HAP-1 (cell line): ENCODE results near the gene SACM1L.
"Not testable (repeated sequence)": the region's sequence is repeated elsewhere in the genome, so short reads cannot be mapped to it uniquely, and the experiment has no call there.

ENCODE experiments used
- DNase-seq, 2 experiments: peaks; one replicate each; pipeline ENCODE4 v3.0.0-alpha.2; 2016 to 2020; ENCODE audit warnings: low spot score in 2 of 2
- H3K27me3 ChIP-seq: fragments of 250-450 bp; sonication (Bioruptor Pico); 2 replicates; pipeline ENCODE4 v1.5.1; 2020; ENCODE audit warnings: low read depth, mild to moderate bottlenecking, moderate library complexity
- H3K36me3 ChIP-seq: fragments of 250-450 bp; sonication (Bioruptor Pico); replicated peaks from 2 replicates; pipeline ENCODE4 v1.5.1; 2020; ENCODE audit warnings: mild to moderate bottlenecking
- H3K4me1 ChIP-seq: fragments of 250-450 bp; sonication (Bioruptor Pico); 2 replicates; pipeline ENCODE4 v1.5.1; 2020; ENCODE audit warnings: mild to moderate bottlenecking
- H3K4me3 ChIP-seq: fragments of 250-450 bp; sonication (Bioruptor Pico); 2 replicates; pipeline ENCODE4 v1.5.1; 2020; ENCODE audit warnings: mild to moderate bottlenecking, moderate library complexity
- H3K9me3 ChIP-seq: fragments of 250-450 bp; sonication (Bioruptor Pico); 2 replicates; pipeline ENCODE4 v1.5.1; 2020; ENCODE audit warnings: mild to moderate bottlenecking, moderate library complexity
- in situ Hi-C: fragments of 300-500 bp; cut with MboI; formaldehyde crosslinking; loops from 3 replicates; pipeline ENCODE4 v1.14.3; 2020; ENCODE audit warnings: low sequenced_read_pairs, inconsistent platforms, mixed read lengths

SACM1L gene

DNA sequence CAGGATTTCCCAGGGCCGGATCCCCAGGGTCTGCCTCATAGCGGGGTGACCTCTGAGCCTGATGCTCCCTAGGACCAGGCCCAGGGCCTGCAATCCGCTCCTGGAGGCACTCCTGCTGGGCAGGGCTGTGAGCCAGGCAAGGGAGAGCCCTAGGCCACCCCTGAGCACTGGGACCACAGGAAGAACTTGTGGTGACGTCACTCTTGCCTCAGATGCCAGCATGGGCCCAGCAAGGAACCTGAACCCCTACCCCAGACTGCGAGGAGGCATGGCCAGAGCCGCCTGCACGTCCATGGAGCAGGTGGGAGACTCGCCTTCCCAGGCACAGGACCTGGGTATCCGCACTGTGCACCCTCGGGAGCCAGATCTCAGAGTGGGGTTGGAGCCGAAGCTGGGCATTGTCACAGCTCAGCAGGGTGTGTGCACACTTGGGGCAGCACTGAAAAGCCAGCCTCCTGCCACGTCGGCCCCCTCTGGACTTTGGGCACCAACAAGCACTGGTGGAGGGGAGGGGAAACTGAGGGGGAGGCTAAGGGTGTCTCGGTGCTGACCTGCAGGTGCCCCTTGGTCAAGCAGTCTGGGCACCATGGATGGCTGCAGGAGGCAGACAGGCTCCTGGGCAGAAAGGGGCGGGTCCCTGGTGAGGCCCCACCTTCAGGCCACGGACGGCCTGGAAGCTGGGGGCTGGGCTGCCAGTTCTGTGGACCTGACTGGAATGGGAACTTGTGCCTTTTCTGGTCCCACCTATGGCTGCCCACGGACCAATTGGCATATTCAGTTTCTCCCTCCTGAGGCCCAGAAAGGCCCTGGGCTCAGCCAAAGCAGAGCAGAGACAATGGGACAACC is 57.8 kb downstream of the SACM1L start:
- H3K9me3 ChIP-seq: no peaks in the 10 kb centered on the region
- peaks cover 4% of the 10 kb centered on the region for H3K4me1 ChIP-seq
- no peak overlapping the region for H3K4me3 ChIP-seq
- H3K36me3 ChIP-seq: peaks cover 15% of the 10 kb centered on the region
- no peak for DNase-seq
- no peaks in the 10 kb centered on the region for H3K27me3 ChIP-seq
- in situ Hi-C loops: no loop called here

DNA sequence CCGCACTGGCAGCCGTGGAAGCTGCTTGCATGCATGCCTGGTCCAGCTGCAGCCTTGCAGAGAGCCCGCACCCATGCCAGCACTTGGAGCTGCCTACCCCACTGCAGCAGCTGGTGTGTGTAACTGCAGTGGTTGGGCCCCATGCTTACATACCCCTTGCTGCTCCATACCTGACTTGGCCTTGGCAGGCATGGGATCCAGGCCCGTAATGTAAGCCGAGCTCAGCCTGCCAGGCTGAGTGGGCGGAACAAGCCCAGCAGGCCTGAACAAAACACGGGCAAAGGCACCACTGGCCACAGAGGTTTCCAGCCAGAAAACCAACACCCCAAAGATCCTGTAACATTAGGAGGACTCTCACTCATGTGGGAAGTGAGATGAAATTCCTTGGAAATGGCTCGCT is 58.9 kb downstream of the SACM1L start:
- no peaks in the 10 kb centered on the region for H3K4me1 ChIP-seq
- no peak for DNase-seq
- H3K9me3 ChIP-seq: no peaks in the 10 kb centered on the region
- H3K4me3 ChIP-seq: no peak overlapping the region
- H3K27me3 ChIP-seq: no peaks in the 10 kb centered on the region
- in situ Hi-C loops: no loop called here
- H3K36me3 ChIP-seq: peaks cover 15% of the 10 kb centered on the region

DNA sequence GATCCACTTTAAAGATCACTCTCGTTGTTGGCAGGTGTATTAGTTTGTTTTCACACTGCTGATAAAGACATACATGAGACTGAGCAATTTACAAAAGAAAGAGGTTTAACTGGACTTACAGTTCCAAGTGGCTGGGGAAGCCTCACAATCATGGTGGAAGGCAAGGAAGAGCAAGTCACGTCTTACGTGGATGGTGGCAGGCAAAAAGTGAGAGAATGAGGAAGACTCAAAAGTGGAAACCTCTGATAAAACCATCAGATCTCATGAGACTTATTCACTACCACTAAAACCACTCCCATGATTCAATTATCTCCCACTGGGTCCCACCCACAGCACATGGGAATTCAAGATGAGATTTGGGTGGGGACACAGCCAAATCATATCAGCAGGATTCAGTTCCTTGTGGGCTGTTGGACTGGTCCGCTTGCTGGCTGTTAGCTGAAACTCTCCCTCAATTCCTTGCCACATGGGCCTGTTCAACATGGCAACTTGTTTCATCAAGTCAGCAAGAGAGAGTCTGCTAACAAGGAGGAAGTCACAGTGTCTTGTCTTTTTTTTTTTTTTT is 59.9 kb downstream of the SACM1L start:
- H3K4me3 ChIP-seq, H3K27me3 ChIP-seq, H3K36me3 ChIP-seq, DNase-seq, in situ Hi-C loops, H3K4me1 ChIP-seq, H3K9me3 ChIP-seq: not testable (repeated sequence)

DNA sequence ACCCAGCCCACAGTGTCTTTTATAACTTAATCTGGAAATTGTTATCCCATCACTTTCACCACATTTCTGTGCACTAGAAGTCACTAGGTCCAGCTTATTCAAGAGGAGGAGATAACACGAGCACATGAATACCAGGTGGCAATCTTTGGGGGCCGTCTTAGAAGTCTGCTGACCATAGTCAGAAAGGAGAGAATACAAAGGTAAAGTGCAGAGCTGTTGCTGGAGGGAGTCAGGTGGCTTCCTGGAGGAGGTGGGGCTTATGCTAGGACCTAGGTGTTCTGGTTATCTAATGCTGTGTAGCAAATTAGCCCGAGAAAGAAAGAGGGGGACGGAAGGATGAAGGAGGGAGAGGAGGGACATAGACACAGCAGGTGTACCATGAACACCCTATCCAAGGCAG is 60.7 kb downstream of the SACM1L start:
- Histone ChIP-seq H3K27me3 (no peaks in the 10 kb centered on the region), H3K9me3 (no peaks in the 10 kb centered on the region), H3K4me3 (no peak overlapping the region), H3K36me3 (0 out of 2 replicates have a peak, but pooled peaks cover 3% of the 10 kb centered on the region), H3K4me1 (no peaks in the 10 kb centered on the region)
- DNase-seq: no peak
- in situ Hi-C loops: no loop called here

DNA sequence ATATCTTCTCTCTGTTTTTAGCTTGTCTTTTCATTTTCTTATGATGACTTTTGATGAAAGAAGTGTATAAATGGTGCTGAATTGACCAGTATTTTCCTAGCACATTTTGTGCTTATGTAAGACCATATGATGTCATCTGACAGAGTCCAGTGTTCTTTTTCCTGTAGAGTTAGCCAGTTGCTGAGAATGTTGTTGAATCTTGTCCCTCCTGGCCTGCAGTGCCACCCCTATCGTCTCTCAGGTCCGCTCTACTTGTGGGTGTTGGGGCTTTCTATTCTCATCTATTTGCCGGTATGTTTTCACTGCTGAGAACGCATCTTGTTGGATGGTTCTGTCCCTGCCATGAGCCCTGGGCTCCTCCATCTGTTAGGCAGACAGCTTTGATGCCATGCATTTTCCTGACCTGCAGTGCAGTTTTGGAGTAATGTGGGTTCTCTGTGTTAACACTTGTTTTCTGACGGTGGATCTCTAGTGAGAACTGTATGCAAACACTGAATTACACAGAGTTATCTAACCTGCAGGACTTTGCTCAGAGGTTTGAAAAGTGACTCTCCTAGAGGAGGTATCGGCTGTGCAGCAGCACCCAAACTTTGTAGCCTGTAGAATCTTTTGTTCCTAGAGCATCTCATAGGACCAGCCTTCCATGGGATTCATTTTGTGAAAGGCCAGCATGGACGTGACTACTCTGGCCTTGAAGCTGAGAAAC is 62.5 kb downstream of the SACM1L start:
- Histone ChIP-seq H3K27me3 (no peaks in the 10 kb centered on the region), H3K36me3 (0 out of 2 replicates have a peak, but pooled peaks cover 3% of the 10 kb centered on the region), H3K9me3 (no peaks in the 10 kb centered on the region), H3K4me3 (no peak overlapping the region), H3K4me1 (no peaks in the 10 kb centered on the region)
- in situ Hi-C loops: no loop called here
- no peak for DNase-seq

DNA sequence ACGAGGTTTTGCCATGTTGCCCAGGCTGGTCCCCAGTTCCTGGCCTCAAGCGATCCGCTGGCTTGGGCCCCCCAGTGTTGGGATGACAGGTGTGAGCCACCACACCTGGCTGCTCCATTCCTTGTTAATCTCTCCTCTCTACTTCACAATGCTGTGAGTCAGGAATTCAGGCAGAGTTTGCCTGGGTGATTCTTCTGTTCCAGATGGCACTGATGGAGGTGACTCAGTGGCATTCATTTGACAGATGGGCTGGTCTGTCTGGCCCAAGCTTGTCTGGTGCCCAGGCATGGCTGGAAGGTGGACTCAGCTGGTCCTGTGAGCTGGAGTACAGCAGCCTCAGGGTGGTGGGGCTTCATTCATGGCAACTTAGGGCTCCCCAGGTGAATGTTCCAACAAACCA is 63.9 kb downstream of the SACM1L start:
- in situ Hi-C loops: no loop called here
- DNase-seq: no peak
- Histone ChIP-seq H3K4me1 (no peaks in the 10 kb centered on the region), H3K9me3 (no peaks in the 10 kb centered on the region), H3K4me3 (no peak overlapping the region), H3K27me3 (no peaks in the 10 kb centered on the region), H3K36me3 (no peaks in the 10 kb centered on the region)

DNA sequence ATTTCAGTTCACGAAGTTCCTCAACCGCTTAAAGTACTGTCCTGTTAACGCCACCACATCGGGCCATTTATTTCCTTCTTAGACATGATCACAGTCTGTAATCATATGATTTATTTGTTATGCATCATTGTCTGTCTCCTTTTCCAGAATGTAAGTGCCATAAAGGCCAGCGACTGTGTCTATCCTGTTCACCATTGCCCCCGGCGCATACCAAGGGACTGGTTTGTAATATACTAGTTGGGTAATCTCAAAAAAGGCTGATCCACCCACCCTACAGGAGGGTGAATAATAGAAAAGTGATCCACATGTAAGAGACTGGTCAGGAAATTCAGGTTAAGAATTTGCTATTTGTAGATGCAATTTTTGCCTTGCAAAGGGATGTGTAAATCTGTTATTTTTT is 65.3 kb downstream of the SACM1L start:
- Histone ChIP-seq H3K27me3 (no peaks in the 10 kb centered on the region), H3K4me3 (no peak overlapping the region), H3K4me1 (no peaks in the 10 kb centered on the region), H3K36me3 (no peaks in the 10 kb centered on the region), H3K9me3 (no peaks in the 10 kb centered on the region)
- no peak for DNase-seq
- in situ Hi-C loops: no loop called here

DNA sequence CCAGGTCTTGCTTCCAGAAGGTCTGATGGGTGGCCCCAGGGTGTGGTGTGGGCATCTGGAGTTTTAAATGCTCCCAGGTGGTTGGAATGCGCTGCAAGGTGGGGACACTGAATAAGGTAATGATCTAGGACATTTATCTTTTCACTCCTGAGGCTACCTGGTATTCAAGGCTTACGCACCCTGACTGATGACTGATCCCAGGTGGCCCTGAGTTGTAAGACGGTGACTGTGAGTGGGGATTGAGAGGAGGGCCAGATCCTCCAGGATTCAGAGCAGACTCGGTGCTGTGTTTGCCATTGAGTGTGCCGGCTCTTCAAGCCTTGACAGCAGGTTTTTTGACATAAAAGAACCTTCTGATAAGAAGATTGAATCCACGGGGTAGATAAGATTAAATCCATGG is 66.9 kb downstream of the SACM1L start:
- in situ Hi-C loops: no loop called here
- H3K4me1 ChIP-seq: no peaks in the 10 kb centered on the region
- DNase-seq: no peak
- H3K36me3 ChIP-seq: no peaks in the 10 kb centered on the region
- no peaks in the 10 kb centered on the region for H3K9me3 ChIP-seq
- H3K4me3 ChIP-seq: no peak overlapping the region
- H3K27me3 ChIP-seq: no peaks in the 10 kb centered on the region

DNA sequence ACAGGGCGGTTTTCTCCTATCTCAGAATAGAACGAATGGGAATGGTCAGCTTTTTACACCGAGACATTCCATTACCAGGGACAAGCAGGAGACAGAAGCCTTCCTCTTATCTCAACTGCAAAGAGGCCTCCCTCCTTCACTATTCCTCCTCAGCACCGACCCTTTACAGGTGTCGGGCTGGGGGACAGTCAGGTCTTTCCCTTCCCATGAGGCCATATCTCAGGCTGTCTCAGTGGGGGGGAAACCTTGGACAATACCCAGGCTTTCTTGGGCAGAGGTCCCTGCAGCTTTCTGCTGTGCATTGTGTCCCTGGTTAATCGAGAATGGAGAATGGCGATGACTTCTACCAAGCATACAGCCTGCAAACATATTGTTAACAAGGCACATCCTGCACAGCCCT is 67.9 kb downstream of the SACM1L start:
- in situ Hi-C loops, H3K4me3 ChIP-seq, H3K4me1 ChIP-seq, H3K27me3 ChIP-seq, DNase-seq, H3K36me3 ChIP-seq, H3K9me3 ChIP-seq: not testable (repeated sequence)

DNA sequence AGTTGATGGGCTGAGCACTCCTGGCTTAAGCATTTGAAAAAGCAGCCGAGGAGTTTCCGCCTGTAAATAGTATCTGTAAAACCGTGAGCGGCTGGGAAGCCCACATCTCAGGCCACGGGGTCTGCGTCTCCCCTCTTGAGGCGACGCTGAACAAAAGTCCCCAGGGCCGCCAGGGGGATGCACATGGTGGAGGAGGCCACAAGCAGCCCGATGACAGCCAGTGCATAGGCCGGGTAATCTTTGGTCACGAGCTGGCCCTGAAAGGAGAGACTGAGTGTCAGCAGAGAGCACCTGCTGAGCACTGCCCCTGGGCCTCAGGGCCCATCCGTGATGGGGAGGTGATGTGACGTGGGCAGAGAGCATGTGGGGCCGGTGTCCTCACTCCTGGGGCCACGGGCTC is 69.7 kb downstream of the SACM1L start:
- no peaks in the 10 kb centered on the region for H3K9me3 ChIP-seq
- no peaks in the 10 kb centered on the region for H3K36me3 ChIP-seq
- no peaks in the 10 kb centered on the region for H3K4me1 ChIP-seq
- in situ Hi-C loops: no loop called here
- H3K4me3 ChIP-seq: no peak overlapping the region
- no peaks in the 10 kb centered on the region for H3K27me3 ChIP-seq
- no peak for DNase-seq

DNA sequence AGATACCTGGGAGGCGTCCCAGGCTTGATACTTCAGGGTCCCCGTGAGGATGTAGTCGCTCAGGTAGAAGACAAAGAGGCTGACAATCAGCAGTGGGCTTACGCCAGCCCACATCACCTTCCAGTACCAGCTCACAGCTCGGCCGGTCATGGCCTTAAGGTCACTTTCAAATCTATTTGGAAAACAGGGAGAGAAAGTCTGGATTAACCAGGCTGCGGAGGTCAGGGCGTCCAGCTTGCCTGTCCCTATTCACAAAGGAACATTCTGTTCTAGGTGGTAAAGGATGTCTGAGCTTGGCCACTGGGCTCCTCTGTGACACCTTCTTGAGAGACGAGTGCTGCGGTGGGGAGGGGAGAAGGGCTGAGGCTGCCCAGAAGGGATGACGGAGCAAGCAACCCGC is 70.7 kb downstream of the SACM1L start:
- H3K27me3 ChIP-seq: no peaks in the 10 kb centered on the region
- no peak for DNase-seq
- no peaks in the 10 kb centered on the region for H3K4me1 ChIP-seq
- H3K9me3 ChIP-seq: no peaks in the 10 kb centered on the region
- in situ Hi-C loops: no loop called here
- no peaks in the 10 kb centered on the region for H3K36me3 ChIP-seq
- no peak overlapping the region for H3K4me3 ChIP-seq

DNA sequence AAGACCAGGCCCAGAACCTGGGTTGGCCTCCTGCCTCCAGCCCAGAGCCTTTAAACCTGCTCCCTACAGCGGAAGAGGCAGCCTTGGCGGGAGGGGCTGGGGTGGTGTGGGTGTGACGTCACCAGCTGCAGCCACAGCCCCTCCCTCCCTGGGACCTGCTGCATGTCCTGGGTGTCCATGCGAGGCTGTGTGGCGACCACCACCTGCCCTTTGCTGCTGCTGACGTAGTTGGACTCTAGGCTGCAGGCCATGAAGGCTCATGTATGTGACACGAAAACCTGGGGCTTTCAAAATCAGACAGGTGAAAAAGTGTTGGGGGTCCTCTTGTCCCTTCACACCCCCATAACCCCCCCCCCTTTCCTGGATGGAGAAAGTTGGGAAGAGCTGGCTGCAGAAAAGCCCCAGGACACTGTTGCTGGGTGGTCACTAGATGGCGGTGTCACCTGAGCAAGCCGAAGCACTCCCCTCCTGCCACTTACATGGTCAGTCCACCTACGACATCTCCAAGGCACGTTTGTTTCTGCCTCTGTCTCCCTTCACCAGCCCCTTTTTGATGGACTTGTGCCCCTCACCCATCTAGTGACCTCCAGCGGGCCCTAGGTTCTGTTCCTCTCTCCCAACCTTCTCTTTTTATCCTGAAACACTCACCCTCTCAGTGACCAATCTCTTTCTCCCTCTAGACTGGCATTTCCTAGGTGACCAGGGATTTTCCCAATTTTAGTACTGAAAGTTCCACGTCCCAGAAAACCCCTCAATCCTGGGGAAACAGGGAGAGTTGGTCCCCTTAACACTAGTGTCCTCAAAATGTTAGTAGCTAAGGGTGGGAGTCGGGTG is 71.9 kb downstream of the SACM1L start:
- Histone ChIP-seq H3K36me3 (no peaks in the 10 kb centered on the region), H3K4me1 (no peaks in the 10 kb centered on the region), H3K4me3 (no peak overlapping the region), H3K9me3 (no peaks in the 10 kb centered on the region), H3K27me3 (no peaks in the 10 kb centered on the region)
- peak; percentile 68 to 73 for DNase-seq
- in situ Hi-C loops: no loop called here

DNA sequence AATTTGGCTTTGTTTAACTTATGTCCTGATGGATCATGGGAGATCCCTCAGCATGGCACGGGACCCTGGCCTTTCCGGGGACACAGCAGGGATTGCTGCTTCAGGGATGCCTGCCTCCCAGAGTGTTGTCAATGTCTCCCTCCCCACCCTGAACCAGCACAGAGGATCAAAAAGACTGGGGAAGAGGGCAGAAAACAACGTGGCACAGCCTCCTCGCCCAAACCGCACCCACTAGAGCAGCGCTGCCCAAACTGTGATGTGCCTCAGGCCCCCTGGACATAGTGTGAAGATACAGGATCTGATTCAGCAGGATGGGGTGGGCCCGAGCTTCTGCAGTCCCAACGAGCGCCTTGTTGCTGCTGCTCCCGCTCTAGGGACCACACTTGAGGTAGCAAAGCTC is 72.6 kb downstream of the SACM1L start:
- Histone ChIP-seq H3K27me3 (no peaks in the 10 kb centered on the region), H3K4me1 (no peaks in the 10 kb centered on the region), H3K4me3 (no peak overlapping the region), H3K36me3 (no peaks in the 10 kb centered on the region), H3K9me3 (no peaks in the 10 kb centered on the region)
- no peak for DNase-seq
- in situ Hi-C loops: no loop called here
